ENCODE data around the gene SHISA8.

Gene SHISA8

DNA sequence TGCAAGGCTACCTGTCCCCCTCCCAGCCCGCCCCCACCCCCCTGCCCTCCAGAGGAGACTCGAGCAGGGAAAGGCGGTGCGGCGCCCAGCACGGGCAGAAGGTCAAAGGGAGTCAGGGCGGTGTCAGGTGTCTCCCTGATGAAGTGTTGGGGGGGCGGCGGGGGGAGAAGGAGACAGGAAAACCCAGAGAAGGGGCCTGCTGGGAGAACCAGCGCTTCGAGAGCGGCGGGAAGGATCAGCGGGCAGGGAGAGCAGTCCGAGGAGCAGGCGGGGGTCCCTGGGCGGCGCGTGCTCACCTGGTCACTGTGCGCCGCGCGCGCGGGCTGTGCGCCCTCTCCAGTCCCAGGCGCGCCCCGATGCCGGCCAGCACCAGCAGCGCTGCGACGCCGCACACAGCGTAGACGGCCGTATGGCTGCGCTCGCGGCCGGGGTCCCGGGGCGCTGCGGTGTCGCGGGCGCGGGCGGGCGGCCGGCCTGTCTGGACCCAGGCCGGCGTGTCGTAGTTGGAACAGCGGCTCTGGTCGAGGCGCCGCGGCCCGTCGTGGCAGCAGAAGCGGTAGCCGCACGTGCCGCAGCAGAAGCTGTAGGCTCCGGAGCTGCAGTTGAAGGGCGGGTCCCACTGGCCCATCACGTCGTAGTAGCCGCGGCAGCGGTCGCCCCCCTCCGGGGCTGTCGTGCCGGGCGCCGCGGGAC lies 886 bp downstream of the SHISA8 start:
- DNase-seq (ENCODE audit: low read depth in 2 of 2): no peak

GRCh38 chr22:41913040-41913719 lies 1.7 kb downstream of the SHISA8 start:
- no peak for DNase-seq (ENCODE audit: low read depth in 2 of 2)

- DNase-seq (ENCODE audit: low read depth in 2 of 2): no peak
These were observed 2.4 kb downstream of the SHISA8 start for GRCh38 chr22:41912338-41913039.

DNA sequence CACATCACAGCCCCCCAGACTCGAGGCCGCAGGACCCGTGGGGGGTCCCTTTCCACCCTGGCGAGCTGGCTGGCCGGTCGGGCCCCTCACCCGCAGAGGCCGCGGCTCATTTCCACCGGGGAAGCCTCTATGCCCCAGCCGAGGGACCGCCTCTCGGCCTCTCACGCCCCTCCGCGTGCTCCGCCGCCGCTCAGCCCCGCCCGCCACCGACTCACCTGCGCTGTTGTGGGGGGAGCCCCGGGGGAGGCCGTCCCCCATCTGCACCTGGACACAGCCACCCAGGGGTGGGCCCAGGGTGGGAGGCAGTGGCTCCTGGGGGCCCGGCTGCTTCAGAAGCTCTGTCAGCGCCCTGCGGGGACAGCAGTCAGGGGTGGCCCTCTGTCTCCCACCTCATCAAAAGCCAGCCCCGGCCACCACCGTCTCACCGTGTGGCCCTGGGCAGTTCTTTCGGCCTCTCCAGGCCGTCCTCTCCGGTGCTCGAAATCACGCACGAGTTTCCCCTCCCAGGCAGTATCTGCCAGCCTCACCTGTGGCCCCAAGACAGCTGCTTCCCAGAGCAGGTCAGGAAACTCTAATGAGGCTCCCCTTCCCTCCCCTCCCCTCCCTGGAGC lies 3.8 kb downstream of the SHISA8 start:
- no peak for DNase-seq (ENCODE audit: low read depth in 2 of 2)

DNA sequence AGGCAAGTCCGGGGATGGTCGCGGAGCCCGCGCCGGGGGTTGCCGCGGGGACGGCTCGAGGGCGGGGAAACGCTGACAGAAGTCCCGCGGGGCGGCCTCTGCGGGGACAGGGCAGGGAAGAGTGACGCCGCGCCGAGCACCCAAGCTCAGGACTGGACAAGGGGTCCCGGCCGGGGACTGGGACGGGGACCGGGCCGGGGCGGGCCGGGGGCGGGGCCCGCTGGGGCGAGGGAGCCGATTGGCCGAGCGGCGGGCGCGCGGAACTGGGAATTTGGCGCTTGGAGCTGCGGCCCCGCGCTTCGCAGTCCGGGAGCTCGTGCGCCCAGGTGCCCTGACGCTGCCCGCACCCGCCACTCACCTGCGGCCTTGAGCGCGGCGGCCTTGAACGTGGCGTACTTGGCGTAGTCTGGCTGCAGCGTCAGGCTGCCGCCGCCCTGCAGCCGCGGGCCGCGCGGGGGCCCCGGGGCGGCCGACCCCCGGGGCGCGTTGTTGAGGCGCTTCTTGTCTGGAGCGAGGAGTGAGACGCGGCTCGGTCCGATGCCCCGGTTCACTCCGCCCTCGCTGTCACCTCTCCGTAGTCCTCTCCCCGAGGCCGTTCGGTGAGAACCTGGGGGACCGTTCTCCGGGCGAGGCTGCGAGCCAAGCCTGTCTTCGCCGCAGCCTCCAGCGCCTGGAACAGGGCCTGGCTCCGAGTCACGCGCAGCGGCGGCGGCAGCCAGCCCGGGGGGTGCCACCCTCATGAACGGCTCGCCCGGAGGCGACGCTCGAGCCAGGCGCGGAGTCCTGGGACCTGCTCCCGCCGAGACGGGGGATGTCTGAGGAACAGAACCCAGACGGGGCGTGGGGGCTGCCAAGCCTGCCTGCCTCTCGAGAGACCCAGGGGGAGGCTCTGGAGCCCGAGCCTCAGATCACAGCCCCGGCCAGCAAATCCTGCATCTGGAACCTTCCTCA lies 4.5 kb downstream of the SHISA8 start:
- DNase-seq (ENCODE audit: low read depth in 2 of 2): no peak

GRCh38 chr22:41909310-41910049 lies 5.4 kb downstream of the SHISA8 start:
- no peak for DNase-seq (ENCODE audit: low read depth in 2 of 2)

DNA sequence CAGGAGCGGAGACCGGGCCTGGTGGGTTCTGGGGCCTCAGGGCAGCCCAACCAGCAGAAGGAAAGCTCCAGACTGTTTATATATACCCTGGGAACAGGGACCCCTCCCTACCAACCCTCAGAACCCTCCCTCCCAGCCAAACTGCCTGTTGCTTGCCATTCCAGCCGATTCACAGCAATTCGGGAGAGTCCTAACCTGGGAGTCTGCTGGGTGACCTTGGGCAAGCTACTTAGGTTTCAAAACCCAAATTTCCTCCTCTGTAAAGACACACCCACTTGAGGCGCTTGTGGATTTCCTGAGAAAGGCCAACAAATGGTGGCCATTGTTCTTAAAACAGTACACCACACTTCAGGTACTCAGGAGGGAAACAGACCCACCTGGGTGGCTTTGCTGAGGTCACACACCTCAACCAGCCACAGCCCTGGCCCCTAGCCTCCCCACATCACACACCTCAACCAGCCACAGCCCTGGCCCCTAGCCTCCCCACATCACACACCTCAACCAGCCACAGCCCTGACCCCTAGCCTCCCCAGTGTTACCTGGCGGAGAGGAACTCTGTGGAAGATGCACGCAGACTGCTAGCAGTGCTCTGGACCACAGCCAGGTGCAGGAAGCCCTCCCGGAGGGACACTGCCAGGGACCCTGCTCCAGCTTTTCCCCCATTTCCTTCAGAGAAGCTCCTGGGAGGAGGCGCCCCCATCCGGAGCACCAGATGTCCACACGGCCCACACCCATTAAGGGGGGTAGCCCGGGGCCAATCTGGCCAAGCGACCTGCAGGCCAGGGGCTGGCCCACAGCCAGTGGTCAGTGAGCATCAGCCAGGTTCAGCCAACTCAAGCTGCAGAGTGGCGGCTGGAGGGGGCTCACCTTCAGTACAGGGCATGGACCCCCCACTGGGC lies 6.2 kb downstream of the SHISA8 start:
- no peak for DNase-seq (ENCODE audit: low read depth in 2 of 2)

GRCh38 chr22:41907436-41908401 lies 7.2 kb downstream of the SHISA8 start:
- DNase-seq (ENCODE audit: low read depth in 2 of 2): no peak

- no peak for DNase-seq (ENCODE audit: low read depth in 2 of 2)
These were observed 8.1 kb downstream of the SHISA8 start for GRCh38 chr22:41906822-41907221.

- DNase-seq (ENCODE audit: low read depth in 2 of 2): no peak
These were observed 9.3 kb downstream of the SHISA8 start for GRCh38 chr22:41905411-41906202.

- no peak for DNase-seq (ENCODE audit: low read depth in 2 of 2)
These were observed 10.1 kb downstream of the SHISA8 start for GRCh38 chr22:41904450-41905410.

DNA sequence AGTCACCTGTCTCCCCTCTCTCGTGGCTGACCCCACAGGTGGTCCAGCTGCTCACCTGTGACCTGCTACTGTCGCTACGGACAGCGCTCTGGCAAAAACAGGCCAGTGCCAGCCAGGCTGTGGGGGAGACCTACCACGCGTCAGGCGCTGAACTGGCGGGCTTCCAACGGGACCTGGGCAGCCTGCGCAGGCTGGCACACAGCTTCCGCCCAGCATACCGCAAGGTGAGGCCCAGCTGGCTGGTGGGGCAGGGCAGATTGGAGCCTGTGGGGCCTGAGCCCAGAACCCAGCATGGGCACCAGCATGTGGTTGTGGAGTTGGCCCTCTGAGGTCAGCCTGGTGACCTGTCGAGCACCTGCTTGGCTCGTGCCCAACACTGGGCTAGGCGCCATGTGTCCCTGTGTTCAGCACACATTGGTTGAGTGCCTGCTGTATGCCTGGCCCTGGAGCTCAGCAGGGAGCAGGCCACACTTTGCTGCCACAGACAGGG lies 11.9 kb downstream of the SHISA8 start:
- DNase-seq (ENCODE audit: low read depth in 2 of 2): no peak

DNA sequence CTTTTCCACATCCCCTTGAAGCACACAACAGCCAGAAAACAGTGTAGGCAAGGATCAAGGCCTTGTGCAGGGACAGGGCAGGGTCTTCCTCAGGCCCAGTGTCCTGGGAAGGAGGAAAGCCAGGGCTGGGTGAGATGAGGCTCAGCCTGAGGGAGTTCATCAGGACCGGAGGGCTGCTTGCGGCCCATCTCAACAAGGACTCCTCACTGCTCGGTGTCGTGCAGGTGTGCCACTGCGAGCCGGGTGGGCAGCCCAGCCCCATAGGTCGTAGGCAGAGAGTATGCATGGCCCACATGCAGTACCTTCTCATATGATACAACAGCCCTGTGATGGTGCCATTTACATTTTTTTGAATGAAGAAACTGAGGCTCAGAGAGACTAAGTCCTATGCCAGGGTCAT lies 12.9 kb downstream of the SHISA8 start:
- DNase-seq (ENCODE audit: low read depth in 2 of 2): no peak

- no peak for DNase-seq (ENCODE audit: low read depth in 2 of 2)
These were observed 14.1 kb downstream of the SHISA8 start for GRCh38 chr22:41900652-41901312.

DNA sequence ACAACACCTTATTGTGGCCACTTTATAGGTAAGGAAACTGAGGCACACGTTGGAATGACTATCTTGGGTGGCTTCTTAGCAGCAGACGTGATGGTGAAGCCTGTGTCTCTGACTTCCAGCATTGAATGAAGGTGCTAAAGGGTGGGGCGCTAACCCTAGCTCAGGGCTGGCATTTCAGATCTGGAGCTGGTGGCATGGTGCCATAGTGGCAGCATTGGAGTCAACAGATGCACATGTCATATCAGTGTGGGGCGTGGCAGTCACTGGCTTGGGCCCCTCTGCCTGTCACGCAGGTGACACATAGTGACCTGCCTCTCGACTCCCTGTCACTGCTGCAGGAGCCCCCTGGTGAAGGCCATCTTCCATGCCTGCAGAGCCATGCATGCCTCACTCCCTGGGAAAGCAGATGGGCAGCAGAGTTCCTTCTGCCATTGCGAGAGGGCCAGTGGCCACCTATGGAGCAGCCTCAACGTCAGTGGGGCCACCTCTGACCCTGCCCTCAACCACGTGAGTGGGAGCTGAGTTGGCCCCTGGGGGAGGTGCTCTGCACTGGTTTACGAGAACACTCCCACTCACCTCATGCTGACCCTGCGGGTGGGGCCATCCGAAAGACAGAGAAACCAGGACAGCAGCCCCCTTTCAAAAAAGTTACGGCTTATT lies 14.8 kb downstream of the SHISA8 start:
- no peak for DNase-seq (ENCODE audit: low read depth in 2 of 2)

Data from stimulated activated CD8-positive, alpha-beta memory T cell treated with anti-CD3 and anti-CD28 coated beads, Interleukin-7, amount 100 ng/mL, for 1 hour (primary cell).